ENCODE results near the gene MEGF11.

DNA sequence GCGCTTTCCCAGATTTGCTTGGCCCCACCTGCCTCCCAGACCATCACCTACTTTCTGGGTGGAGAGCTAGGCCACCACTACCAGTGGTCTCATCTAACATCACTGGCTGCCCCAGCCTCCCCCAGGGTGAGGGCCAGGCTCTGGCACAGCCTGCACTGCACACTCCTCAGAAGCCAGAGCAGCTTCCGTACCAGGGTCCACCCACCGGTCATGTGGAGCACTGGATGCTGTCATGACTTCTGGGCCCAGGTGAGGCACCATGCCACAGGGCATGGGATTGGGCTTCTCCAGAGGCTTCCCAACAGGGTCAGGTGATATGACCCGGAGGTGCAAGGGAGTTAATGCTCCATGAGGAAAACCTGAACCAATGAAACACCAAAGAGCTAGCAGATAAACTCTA is 14.0 kb downstream of the MEGF11 start:
- TF ChIP-seq, protein P1, sequence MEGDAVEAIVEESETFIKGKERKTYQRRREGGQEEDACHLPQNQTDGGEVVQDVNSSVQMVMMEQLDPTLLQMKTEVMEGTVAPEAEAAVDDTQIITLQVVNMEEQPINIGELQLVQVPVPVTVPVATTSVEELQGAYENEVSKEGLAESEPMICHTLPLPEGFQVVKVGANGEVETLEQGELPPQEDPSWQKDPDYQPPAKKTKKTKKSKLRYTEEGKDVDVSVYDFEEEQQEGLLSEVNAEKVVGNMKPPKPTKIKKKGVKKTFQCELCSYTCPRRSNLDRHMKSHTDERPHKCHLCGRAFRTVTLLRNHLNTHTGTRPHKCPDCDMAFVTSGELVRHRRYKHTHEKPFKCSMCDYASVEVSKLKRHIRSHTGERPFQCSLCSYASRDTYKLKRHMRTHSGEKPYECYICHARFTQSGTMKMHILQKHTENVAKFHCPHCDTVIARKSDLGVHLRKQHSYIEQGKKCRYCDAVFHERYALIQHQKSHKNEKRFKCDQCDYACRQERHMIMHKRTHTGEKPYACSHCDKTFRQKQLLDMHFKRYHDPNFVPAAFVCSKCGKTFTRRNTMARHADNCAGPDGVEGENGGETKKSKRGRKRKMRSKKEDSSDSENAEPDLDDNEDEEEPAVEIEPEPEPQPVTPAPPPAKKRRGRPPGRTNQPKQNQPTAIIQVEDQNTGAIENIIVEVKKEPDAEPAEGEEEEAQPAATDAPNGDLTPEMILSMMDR (IDR thresholded peaks at IDR 0.05) = no peak
- TF ChIP-seq POLR2A (IDR thresholded peaks at IDR 0.05) = no peak
